DND-41 (cell line): Measurements from ENCODE around the gene LOX.

Experiments
- ATAC-seq: fragments of 200-7000 bp; cut with Tn5 transposase; 3 replicates; pipeline ENCODE4 v1.9.1; 2021; ENCODE audit warnings: low read depth; ENCODE audit not compliant: insufficient read depth
- DNase-seq: peaks from one replicate; pipeline ENCODE4 v3.0.0-alpha.2; 2020
- H2AFZ ChIP-seq: 2 replicates; pipeline ENCODE4 v1.6.0; 2012; ENCODE audit warnings: low read depth, low read length
- H3K27ac ChIP-seq: 2 replicates; pipeline ENCODE4 v1.5.1; 2012; ENCODE audit warnings: low read length, inconsistent platforms
- H3K27me3 ChIP-seq: fragments of 200-600 bp; sonication (generic); 2 replicates; pipeline ENCODE4 v1.6.0; 2012; ENCODE audit warnings: low read length, mild to moderate bottlenecking, inconsistent platforms; ENCODE audit not compliant: insufficient read depth, poor library complexity
- H3K36me3 ChIP-seq: 2 replicates; pipeline ENCODE4 v1.5.1; 2012; ENCODE audit warnings: low read length, inconsistent platforms; ENCODE audit not compliant: insufficient read depth
- H3K4me1 ChIP-seq: 2 replicates; pipeline ENCODE4 v1.5.1; 2012; ENCODE audit warnings: mild to moderate bottlenecking, low read length; ENCODE audit not compliant: insufficient read depth
- H3K4me2 ChIP-seq: 2 replicates; pipeline ENCODE4 v1.6.0; 2012; ENCODE audit warnings: mild to moderate bottlenecking, moderate library complexity, low read length, inconsistent platforms; ENCODE audit not compliant: insufficient read depth
- H3K4me3 ChIP-seq, 2 experiments: fragments of 200-600 bp in 1 of 2; shearing (Covaris generic) in 1 of 2; 2 replicates each; pipeline ENCODE4 v1.5.1; 2012 to 2016; ENCODE audit warnings: inconsistent platforms in 2 of 2, low read length in 2 of 2, mild to moderate bottlenecking in 2 of 2, low read depth in 1 of 2, moderate library complexity in 1 of 2
- H3K79me2 ChIP-seq: 2 replicates; pipeline ENCODE4 v1.6.0; 2012; ENCODE audit warnings: low read length, inconsistent platforms; ENCODE audit not compliant: insufficient read depth
- H3K9ac ChIP-seq: 2 replicates; pipeline ENCODE4 v1.6.0; 2012; ENCODE audit warnings: low read depth, mild to moderate bottlenecking, inconsistent platforms, low read length, moderate library complexity
- H3K9me3 ChIP-seq: 2 replicates; pipeline ENCODE4 v1.5.1; 2012; ENCODE audit warnings: low read length, moderate library complexity, mild to moderate bottlenecking, inconsistent platforms; ENCODE audit not compliant: insufficient read depth, severe bottlenecking
- H4K20me1 ChIP-seq: 2 replicates; pipeline ENCODE4 v1.6.0; 2012; ENCODE audit warnings: low read length; ENCODE audit not compliant: insufficient read depth
- EZH2 ChIP-seq: IDR thresholded peaks from 3 replicates; pipeline ENCODE4 v1.6.1; 2012; ENCODE audit warnings: borderline replicate concordance, low read depth, mild to moderate bottlenecking, moderate library complexity, low read length, inconsistent platforms; ENCODE audit not compliant: severe bottlenecking
- TF ChIP-seq, protein P1 (sequence below): IDR thresholded peaks from 2 replicates; pipeline ENCODE4 v1.5.1; 2012; ENCODE audit warnings: borderline replicate concordance, low read length, moderate library complexity, mild to moderate bottlenecking; ENCODE audit not compliant: poor library complexity, severe bottlenecking; ENCODE audit errors: extremely low read depth

The LOX gene

DNA sequence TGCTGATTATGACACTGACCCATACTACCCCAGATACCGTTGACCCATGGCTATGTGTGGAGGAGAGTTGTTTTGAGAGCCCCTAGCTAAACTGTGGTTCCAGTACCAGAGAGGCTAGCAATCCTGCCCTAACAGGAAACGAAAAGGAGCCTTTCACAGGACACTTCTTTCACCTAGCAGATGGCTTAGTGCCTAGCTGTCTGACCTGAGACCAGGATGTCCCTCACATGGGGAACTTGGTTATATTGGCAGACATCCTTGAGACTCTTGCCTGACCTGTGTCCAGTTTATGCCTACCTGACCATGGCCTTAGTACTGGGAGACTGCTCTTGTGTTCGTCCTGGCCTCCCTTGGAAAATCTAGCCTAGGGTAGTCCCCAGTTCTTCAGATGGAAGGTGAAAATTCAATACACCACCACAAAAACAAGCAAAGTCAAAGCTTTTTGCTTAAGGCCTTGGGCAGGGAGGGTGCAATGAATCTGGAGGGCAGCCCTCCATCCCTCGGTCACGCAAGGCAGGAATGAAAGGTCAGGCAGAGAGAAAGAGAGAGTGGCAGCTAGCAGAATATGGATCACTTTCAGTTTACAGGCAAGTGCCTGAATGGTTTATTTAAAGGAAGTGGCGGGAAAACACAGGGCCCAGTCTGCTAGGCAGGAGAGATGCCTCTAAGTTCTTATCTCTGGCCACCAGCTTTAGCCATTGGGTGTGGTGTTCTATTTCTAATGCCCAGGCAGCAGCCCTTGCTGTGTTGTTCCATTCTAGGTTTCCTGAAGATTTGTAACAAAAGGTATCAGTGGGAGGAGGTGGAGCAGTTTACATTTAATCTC is 34.9 kb upstream of the LOX start:
- TF ChIP-seq, protein P1, sequence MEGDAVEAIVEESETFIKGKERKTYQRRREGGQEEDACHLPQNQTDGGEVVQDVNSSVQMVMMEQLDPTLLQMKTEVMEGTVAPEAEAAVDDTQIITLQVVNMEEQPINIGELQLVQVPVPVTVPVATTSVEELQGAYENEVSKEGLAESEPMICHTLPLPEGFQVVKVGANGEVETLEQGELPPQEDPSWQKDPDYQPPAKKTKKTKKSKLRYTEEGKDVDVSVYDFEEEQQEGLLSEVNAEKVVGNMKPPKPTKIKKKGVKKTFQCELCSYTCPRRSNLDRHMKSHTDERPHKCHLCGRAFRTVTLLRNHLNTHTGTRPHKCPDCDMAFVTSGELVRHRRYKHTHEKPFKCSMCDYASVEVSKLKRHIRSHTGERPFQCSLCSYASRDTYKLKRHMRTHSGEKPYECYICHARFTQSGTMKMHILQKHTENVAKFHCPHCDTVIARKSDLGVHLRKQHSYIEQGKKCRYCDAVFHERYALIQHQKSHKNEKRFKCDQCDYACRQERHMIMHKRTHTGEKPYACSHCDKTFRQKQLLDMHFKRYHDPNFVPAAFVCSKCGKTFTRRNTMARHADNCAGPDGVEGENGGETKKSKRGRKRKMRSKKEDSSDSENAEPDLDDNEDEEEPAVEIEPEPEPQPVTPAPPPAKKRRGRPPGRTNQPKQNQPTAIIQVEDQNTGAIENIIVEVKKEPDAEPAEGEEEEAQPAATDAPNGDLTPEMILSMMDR, result no peak
- no peak for TF ChIP-seq EZH2
- DNase-seq (no peak), ATAC-seq (no peak)
- Histone ChIP-seq H3K4me1 (no peaks in the 10 kb centered on the region), H4K20me1 (no peaks in the 10 kb centered on the region), H3K4me2 (no peak overlapping the region), H3K4me3 (no peak overlapping the region), H3K9ac (no peak overlapping the region), H3K9me3 (no peaks in the 10 kb centered on the region), H3K27me3 (no peaks in the 10 kb centered on the region), H3K27ac (no peak overlapping the region), H3K79me2 (no peaks in the 10 kb centered on the region), H3K36me3 (no peaks in the 10 kb centered on the region), H2AFZ (no peak overlapping the region)

DNA sequence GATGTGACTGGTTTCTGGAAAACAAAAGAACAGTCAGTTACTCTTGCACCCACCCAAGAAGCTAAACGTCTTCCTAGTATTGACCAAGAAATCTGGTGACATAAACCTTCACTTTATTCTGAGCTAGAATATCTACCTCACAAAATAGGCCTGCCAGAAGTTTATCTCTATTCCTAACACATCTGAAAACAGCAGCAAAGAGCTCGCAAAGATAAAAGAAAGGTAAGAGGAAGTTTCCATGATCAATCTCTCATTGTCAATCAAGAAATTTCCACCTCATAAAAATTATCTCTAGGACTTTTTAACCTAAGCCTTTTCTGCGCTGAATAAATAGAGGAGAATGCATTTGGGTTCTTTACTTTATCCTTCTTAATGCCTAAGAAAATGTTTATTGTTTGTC is 34.0 kb upstream of the LOX start:
- Histone ChIP-seq H3K9ac (no peak overlapping the region), H3K79me2 (no peaks in the 10 kb centered on the region), H3K4me1 (no peaks in the 10 kb centered on the region), H4K20me1 (no peaks in the 10 kb centered on the region), H3K36me3 (no peaks in the 10 kb centered on the region), H3K27ac (no peak overlapping the region), H3K27me3 (no peaks in the 10 kb centered on the region), H3K4me2 (no peak overlapping the region), H3K9me3 (no peaks in the 10 kb centered on the region), H2AFZ (no peak overlapping the region), H3K4me3 (no peak overlapping the region)
- DNase-seq (no peak), ATAC-seq (no peak)
- no peak for TF ChIP-seq EZH2

DNA sequence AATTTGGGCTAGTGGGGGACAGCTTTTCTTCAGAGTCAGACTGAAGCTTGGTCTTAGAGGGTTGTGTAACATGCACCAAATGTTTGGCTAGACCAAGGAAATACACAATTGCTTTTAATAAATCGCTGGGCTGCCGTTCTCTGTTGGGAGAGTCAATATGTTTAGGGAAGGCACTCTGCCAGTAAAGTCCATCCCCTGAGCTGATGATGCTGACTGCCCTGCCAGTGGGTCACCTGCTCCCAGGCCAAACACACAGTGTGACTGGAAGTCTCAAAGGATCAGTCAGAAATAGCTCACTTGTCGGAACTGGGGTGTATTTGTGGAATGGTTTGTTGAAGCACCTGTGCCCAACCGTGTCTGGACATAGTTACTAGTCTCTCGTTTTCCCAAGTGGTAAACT is 33.4 kb upstream of the LOX start:
- no peak overlapping the region for H3K4me3 ChIP-seq
- H3K9ac ChIP-seq, result no peak overlapping the region
- no peaks in the 10 kb centered on the region for H3K9me3 ChIP-seq
- no peak overlapping the region for H2AFZ ChIP-seq
- ATAC-seq, result no peak
- no peak overlapping the region for H3K27ac ChIP-seq
- H3K27me3 ChIP-seq, result no peaks in the 10 kb centered on the region
- DNase-seq, result no peak
- no peaks in the 10 kb centered on the region for H3K4me1 ChIP-seq
- H3K4me2 ChIP-seq, result no peak overlapping the region
- no peaks in the 10 kb centered on the region for H4K20me1 ChIP-seq
- TF ChIP-seq, protein P1, result no peak
- no peak for TF ChIP-seq EZH2
- H3K36me3 ChIP-seq, result no peaks in the 10 kb centered on the region
- H3K79me2 ChIP-seq, result no peaks in the 10 kb centered on the region

DNA sequence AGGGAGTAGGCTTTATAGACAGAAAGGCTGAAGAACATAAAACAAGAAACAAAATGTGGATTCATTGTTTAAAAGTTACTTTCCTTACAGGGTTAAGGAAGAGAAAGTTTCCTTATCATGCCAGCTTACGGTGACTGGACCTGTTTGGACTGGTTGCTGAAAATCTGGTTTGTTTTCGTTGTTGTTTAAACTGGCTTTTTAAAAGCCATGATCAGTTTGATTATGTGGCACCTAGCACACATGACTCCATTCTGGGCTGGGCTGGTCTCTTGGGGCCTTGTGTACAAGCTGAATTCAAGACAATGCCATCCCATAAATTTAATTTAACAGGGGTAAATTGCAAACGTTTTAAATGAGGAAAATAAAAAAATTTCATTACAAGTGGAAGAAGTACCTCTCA is 32.9 kb upstream of the LOX start:
- Histone ChIP-seq H3K4me3 (no peak overlapping the region), H3K27me3 (no peaks in the 10 kb centered on the region), H3K9me3 (no peaks in the 10 kb centered on the region), H3K79me2 (no peaks in the 10 kb centered on the region), H4K20me1 (no peaks in the 10 kb centered on the region), H3K36me3 (no peaks in the 10 kb centered on the region), H3K27ac (no peak overlapping the region), H3K9ac (no peak overlapping the region), H2AFZ (no peak overlapping the region), H3K4me2 (no peak overlapping the region), H3K4me1 (no peaks in the 10 kb centered on the region)
- no peak for ATAC-seq
- no peak for DNase-seq
- TF ChIP-seq, protein P1, result no peak
- no peak for TF ChIP-seq EZH2
